Panc1 (cell line): ENCODE results near the gene MYBPH. TPM values are rescaled to one million over a fixed set of nuclear protein-coding genes. Genes with fewer than 3 reads are reported as not detected.

Experiments used
- ATAC-seq: fragments of 200-7000 bp; cut with Tn5 transposase; 2 replicates; pipeline ENCODE4 v1.9.1; 2020; ENCODE audit warnings: mild to moderate bottlenecking, moderate library complexity
- BruUV-seq: library from RNA; stranded (reverse); fragments of 400-500 nt; replicated peaks from 2 replicates; lab custom pipeline; 2021; lab: Mats Ljungman, UMichigan
- CTCF ChIA-PET: fragments of 300-600 bp; sonication (Branson Sonifier 250); formaldehyde crosslinking; loops from one replicate; lab custom pipeline; 2022; ENCODE audit warnings: antibody characterized with exemption; lab: Charles Lee
- POLR2A ChIA-PET: fragments of 300-600 bp; sonication (Branson Sonifier 250); formaldehyde crosslinking; loops from one replicate; lab custom pipeline; 2022; ENCODE audit warnings: antibody characterized with exemption; lab: Charles Lee
- DNase-seq: peaks from one replicate; pipeline ENCODE4 v3.0.0-alpha.2; 2010; ENCODE audit warnings: low read depth, low spot score
- H3K27ac ChIP-seq: 2 replicates; pipeline ENCODE4 v1.5.1; 2011; ENCODE audit warnings: mild to moderate bottlenecking, low read length, inconsistent platforms
- H3K27me3 ChIP-seq: fragments of 200-500 bp; sonication (Bioruptor generic); 2 replicates; pipeline ENCODE4 v1.6.0; 2014; ENCODE audit warnings: low read length, inconsistent platforms; ENCODE audit not compliant: control insufficient read depth, insufficient read depth
- H3K36me3 ChIP-seq: fragments of 200-500 bp; sonication (Bioruptor generic); 2 replicates; pipeline ENCODE4 v1.5.1; 2014; ENCODE audit warnings: inconsistent platforms, mild to moderate bottlenecking, low read length, moderate library complexity; ENCODE audit not compliant: control insufficient read depth, insufficient read depth
- H3K4me1 ChIP-seq: 2 replicates; pipeline ENCODE4 v1.5.1; 2011; ENCODE audit warnings: inconsistent platforms, mild to moderate bottlenecking, low read length, moderate library complexity; ENCODE audit not compliant: control insufficient read depth, insufficient read depth
- H3K4me3 ChIP-seq, 2 experiments: 2 replicates each; pipeline ENCODE4 v1.5.1; 2011 to 2012; ENCODE audit warnings: low read depth in 2 of 2, low read length in 2 of 2, mild to moderate bottlenecking in 2 of 2, inconsistent platforms in 1 of 2, moderate library complexity in 1 of 2
- H3K9me3 ChIP-seq: fragments of 200-500 bp; sonication (Bioruptor generic); 2 replicates; pipeline ENCODE4 v1.5.1; 2014; ENCODE audit warnings: low read depth, mild to moderate bottlenecking, inconsistent platforms, low read length, moderate library complexity; ENCODE audit not compliant: control insufficient read depth, insufficient read depth
- POLR2AphosphoS5 ChIP-seq: IDR thresholded peaks from 2 replicates; pipeline ENCODE4 v1.6.1; 2012; ENCODE audit warnings: mild to moderate bottlenecking, low read depth, low read length, moderate library complexity
- SIN3A ChIP-seq: IDR thresholded peaks from 2 replicates; pipeline ENCODE4 v1.6.1; 2012; ENCODE audit warnings: low read depth, mild to moderate bottlenecking, low read length, moderate library complexity, borderline replicate concordance; ENCODE audit not compliant: insufficient read depth
- TCF7L2 ChIP-seq: IDR thresholded peaks from 2 replicates; pipeline ENCODE4 v1.6.1; 2011; ENCODE audit warnings: mild to moderate bottlenecking, low read depth, low read length, inconsistent platforms
- in situ Hi-C: cut with HindIII; loops from 2 replicates; pipeline ENCODE4 v1.10.0; 2016; ENCODE audit warnings: low sequenced_read_pairs, low pct_unique_long_range_greater_than_20kb
- intact Hi-C: fragments of 100-400 bp; cut with micrococcal nuclease; formaldehyde crosslinking; loops from one replicate; pipeline ENCODE4 v1.10.0; 2022; ENCODE audit not compliant: unreplicated experiment
- total RNA-seq: library from RNA; stranded (reverse); gene quantifications from one replicate; pipeline ENCODE4 v1.2.1, GENCODE V29; 2021; ENCODE audit not compliant: unreplicated experiment
- TF ChIP-seq, protein P1 (sequence below), 2 experiments: IDR thresholded peaks; 2 replicates each; pipeline ENCODE4 v1.6.1; 2011 to 2012; ENCODE audit warnings: low read depth in 2 of 2, control low read depth in 1 of 2, low read length in 1 of 2, mild to moderate bottlenecking in 1 of 2, moderate library complexity in 1 of 2; ENCODE audit not compliant: insufficient read depth in 1 of 2
- TF ChIP-seq, protein P2 (sequence below): fragments of 450-650 bp; IDR thresholded peaks from 2 replicates; pipeline ENCODE4 v1.5.1; 2017; ENCODE audit warnings: mild to moderate bottlenecking

Gene MYBPH
- total RNA-seq, 1 experiment from 2014 or later, result not detected

DNA sequence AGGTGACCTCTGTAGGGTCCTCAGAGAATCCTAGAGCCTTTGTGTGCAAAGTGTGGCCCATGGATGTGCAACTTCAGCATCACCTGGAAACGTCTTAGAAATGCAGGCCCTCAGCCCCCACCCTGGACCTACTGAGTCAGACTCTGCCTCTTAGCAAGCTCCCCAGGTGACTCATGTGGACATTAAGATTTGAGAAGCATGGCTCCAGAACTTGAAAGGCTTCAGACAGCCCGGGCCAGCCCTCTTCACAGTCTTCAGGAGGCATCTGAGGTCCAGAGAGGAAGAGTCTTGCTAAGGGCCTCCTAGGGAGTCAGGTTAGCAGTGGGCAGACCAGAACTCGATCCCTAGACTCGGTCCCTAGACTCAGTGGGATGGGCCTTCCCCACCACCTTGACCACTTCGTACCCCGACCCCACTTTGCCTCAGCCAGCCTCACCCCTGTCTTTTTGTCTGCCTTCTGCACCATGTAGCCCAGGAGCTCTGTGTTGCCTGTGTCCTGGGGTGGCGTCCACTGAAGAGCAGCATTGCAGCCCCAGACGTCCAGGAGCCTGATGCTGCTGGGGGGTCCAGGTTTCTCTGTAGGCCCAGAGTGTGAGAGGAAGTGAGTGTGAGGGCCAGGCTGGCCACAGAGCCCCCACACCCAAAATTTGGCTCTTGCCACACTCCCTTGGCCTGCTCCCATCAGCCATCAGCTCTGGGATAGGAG lies 4.8 kb downstream of the MYBPH start:
- intact Hi-C loops, result no loop called here
- H3K36me3 ChIP-seq, result no peaks in the 10 kb centered on the region
- ChIA-PET POLR2A (no interaction called here), CTCF (interaction anchor here (1.2 to 3.9 kb wide), 2 partner anchors 53 to 130 kb away, joined by 4 to 19 read pairs; no protein-coding TSS in a partner anchor)
- in situ Hi-C loops, result no loop called here
- TF ChIP-seq, protein P1, sequence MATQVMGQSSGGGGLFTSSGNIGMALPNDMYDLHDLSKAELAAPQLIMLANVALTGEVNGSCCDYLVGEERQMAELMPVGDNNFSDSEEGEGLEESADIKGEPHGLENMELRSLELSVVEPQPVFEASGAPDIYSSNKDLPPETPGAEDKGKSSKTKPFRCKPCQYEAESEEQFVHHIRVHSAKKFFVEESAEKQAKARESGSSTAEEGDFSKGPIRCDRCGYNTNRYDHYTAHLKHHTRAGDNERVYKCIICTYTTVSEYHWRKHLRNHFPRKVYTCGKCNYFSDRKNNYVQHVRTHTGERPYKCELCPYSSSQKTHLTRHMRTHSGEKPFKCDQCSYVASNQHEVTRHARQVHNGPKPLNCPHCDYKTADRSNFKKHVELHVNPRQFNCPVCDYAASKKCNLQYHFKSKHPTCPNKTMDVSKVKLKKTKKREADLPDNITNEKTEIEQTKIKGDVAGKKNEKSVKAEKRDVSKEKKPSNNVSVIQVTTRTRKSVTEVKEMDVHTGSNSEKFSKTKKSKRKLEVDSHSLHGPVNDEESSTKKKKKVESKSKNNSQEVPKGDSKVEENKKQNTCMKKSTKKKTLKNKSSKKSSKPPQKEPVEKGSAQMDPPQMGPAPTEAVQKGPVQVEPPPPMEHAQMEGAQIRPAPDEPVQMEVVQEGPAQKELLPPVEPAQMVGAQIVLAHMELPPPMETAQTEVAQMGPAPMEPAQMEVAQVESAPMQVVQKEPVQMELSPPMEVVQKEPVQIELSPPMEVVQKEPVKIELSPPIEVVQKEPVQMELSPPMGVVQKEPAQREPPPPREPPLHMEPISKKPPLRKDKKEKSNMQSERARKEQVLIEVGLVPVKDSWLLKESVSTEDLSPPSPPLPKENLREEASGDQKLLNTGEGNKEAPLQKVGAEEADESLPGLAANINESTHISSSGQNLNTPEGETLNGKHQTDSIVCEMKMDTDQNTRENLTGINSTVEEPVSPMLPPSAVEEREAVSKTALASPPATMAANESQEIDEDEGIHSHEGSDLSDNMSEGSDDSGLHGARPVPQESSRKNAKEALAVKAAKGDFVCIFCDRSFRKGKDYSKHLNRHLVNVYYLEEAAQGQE (IDR thresholded peaks at IDR 0.05; ENCODE audit: insufficient read depth in 1 of 2, low read depth in 2 of 2, low read length in 1 of 2), result no peak
- no peak for TF ChIP-seq TCF7L2
- TF ChIP-seq SIN3A, result no peak
- no peak for TF ChIP-seq POLR2AphosphoS5
- no peak for ATAC-seq
- H3K4me1 ChIP-seq, result no peaks in the 10 kb centered on the region; the same call in 1 of the 2 replicates
- no peaks in the 10 kb centered on the region for H3K27me3 ChIP-seq
- H3K9me3 ChIP-seq, result no peaks in the 10 kb centered on the region
- no TSS peak for BruUV-seq
- no peak for DNase-seq
- H3K4me3 ChIP-seq, result no peak overlapping the region
- no peak overlapping the region for H3K27ac ChIP-seq

DNA sequence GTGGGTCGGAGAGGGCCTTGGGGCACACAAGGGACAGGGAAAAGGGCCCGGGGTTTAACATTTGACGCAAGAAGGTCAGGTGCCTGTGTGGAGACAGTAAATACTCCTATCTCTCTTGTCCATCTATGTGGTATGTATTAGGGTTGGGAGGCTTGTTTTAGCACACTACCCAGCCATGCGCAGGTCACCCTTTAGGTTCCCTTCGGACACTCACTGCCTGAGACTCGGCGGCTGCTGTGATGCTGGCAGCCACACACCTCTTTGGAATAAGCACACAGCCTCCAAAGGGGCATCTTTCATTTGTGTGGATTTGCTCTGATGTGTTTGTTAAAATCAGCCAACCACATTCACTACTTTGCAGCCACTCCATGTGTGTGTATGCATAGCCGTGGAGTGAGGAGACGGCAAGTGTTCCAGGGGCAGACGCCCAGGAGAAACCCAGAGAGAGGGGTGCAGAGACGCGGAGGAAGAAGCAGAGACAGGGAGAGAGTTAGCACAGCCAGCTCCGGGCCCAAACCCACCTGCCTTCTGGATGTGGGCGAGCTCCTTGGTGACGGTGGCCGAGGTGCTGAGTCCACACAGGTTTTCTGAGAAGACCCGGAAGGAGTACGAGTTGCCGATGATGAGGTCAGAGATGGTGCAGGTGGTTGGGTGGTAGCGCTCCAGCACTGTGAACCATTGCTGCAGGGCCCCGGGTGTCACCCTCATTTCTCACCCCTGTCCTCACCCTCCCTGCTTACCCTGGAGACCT lies 5.7 kb downstream of the MYBPH start:
- DNase-seq (no peak), ATAC-seq (no peak)
- intact Hi-C loops (no loop called here), in situ Hi-C loops (no loop called here)
- H3K9me3 ChIP-seq, result no peaks in the 10 kb centered on the region
- H3K4me3 ChIP-seq, result no peak overlapping the region
- H3K36me3 ChIP-seq, result no peaks in the 10 kb centered on the region
- no peak overlapping the region for H3K27ac ChIP-seq
- TF ChIP-seq, protein P1 (IDR thresholded peaks at IDR 0.05; ENCODE audit: insufficient read depth in 1 of 2, low read depth in 2 of 2, low read length in 1 of 2), result no peak
- no peak for TF ChIP-seq POLR2AphosphoS5
- TF ChIP-seq TCF7L2, result no peak
- TF ChIP-seq, protein P2, sequence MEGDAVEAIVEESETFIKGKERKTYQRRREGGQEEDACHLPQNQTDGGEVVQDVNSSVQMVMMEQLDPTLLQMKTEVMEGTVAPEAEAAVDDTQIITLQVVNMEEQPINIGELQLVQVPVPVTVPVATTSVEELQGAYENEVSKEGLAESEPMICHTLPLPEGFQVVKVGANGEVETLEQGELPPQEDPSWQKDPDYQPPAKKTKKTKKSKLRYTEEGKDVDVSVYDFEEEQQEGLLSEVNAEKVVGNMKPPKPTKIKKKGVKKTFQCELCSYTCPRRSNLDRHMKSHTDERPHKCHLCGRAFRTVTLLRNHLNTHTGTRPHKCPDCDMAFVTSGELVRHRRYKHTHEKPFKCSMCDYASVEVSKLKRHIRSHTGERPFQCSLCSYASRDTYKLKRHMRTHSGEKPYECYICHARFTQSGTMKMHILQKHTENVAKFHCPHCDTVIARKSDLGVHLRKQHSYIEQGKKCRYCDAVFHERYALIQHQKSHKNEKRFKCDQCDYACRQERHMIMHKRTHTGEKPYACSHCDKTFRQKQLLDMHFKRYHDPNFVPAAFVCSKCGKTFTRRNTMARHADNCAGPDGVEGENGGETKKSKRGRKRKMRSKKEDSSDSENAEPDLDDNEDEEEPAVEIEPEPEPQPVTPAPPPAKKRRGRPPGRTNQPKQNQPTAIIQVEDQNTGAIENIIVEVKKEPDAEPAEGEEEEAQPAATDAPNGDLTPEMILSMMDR, result no peak
- TF ChIP-seq SIN3A, result no peak
- ChIA-PET POLR2A (no interaction called here), CTCF (interaction anchor here (3.9 kb wide), 1 partner anchor 52 kb away, joined by 19 read pairs; no protein-coding TSS in a partner anchor)
- no peaks in the 10 kb centered on the region for H3K27me3 ChIP-seq
- H3K4me1 ChIP-seq, result no peaks in the 10 kb centered on the region; the same call in 1 of the 2 replicates
- BruUV-seq, result no TSS peak
